IMR-90 (cell line): ENCODE results near the gene FIGLA.

Experiments
- CTCF ChIP-seq: conservative IDR thresholded peaks from 2 replicates; pipeline ENCODE4 v1.5.1; 2012; ENCODE audit warnings: mild to moderate bottlenecking, low read depth, low read length, improper control_type of control experiment
- MAFK ChIP-seq: IDR thresholded peaks from 2 replicates; pipeline ENCODE4 v1.6.1; 2012; ENCODE audit warnings: low read depth, low read length, improper control_type of control experiment
- MAZ ChIP-seq: IDR thresholded peaks from 2 replicates; pipeline ENCODE4 v1.6.1; 2012; ENCODE audit warnings: low read depth, mild to moderate bottlenecking, low read length, improper control_type of control experiment, moderate library complexity, borderline replicate concordance
- MXI1 ChIP-seq: IDR thresholded peaks from 2 replicates; pipeline ENCODE4 v1.6.1; 2012; ENCODE audit warnings: low read depth, mild to moderate bottlenecking, low read length, moderate library complexity, borderline replicate concordance
- POLR2A ChIP-seq: IDR thresholded peaks from 2 replicates; pipeline ENCODE4 v1.6.1; 2012; ENCODE audit warnings: mild to moderate bottlenecking, low read depth, low read length
- RFX5 ChIP-seq: IDR thresholded peaks from 2 replicates; pipeline ENCODE4 v1.8.0; 2012; ENCODE audit warnings: low read depth, mild to moderate bottlenecking, low read length, moderate library complexity
- SMC3 ChIP-seq: fragments of 150-350 bp; IDR thresholded peaks from 2 replicates; pipeline ENCODE4 v1.6.1; 2016; ENCODE audit warnings: low read depth, mild to moderate bottlenecking, antibody characterized with exemption, low read length, moderate library complexity

DNA sequence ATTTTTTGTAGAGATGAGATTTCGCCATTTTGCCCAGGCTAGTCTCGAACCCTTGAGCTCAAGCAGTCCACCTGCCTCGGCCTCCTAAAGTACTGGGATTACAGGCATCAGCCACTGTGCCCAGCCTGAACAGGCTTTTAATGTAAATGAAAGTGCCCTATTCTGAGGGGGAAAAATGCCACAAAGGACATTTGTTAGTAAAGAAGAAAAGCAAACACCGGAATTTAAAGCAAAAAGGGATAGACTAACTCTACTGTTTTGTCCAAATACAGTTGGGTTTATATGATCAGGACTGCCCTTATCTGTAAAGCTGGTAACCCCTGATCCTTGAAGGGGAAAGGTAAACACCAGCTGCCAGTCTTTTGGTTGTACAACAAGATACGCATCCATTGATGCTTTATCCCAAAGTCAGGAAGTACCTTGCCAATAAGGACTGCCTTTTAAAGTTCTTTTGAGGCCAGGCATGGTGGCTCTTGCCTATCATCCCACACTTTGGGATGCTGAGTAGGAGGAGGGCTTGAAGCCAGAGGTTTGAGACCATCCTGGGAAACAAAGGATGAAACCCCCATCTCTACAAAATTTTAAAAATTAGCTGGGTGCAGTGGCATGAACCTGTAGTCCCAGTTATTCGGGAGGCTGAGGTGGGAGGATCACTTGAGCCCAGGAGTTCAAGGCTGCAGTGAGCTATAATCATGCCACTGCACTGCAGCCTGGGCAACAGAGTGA lies 16.8 kb upstream of the FIGLA start:
- no peak for TF ChIP-seq POLR2A
- TF ChIP-seq CTCF = no peak
- no peak for TF ChIP-seq MAFK
- no peak for TF ChIP-seq MAZ
- no peak for TF ChIP-seq MXI1
- TF ChIP-seq SMC3 = no peak
- no peak for TF ChIP-seq RFX5
